Measurements from ENCODE around the gene FBLL1.
"Not testable (repeated sequence)": the region's sequence is repeated elsewhere in the genome, so short reads cannot be mapped to it uniquely, and the experiment has no call there.

Gene FBLL1

GRCh38 chr5:168528521-168529373 is at the start of gene FBLL1:
Gene FBLL1 (plus strand): TSS chr5:168529305. CDS start chr5:168529505, 200 bp downstream.
- peak in 36 of 58 donors; percentile 4 to 66 (median 30) for DNase-seq

- DNase-seq: no peak
Observed at GRCh38 chr5:168480601-168481000, 48.5 kb upstream of the FBLL1 start.

- DNase-seq: no peak
Observed at GRCh38 chr5:168481330-168481788, 47.7 kb upstream of the FBLL1 start.

DNA sequence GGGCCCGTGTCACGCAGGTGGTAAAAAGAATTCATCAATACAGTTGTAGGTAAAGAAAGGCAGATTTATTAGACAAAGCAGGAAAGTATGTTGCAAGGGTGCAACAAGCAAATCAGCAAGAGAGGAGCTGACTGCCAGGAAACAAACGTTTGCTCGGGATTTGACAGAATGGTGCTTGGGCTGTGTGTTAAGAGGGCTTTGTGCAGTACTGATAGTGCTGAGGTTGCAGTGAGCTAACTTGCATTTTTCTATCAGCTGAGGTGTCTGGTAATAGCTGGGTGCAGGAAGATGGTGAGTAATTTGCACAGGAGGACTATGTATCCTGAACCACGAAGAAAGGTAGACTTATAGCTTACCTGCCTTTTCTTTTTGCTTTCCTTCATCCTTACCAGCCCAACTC is 46.7 kb upstream of the FBLL1 start:
- no peak for DNase-seq

DNA sequence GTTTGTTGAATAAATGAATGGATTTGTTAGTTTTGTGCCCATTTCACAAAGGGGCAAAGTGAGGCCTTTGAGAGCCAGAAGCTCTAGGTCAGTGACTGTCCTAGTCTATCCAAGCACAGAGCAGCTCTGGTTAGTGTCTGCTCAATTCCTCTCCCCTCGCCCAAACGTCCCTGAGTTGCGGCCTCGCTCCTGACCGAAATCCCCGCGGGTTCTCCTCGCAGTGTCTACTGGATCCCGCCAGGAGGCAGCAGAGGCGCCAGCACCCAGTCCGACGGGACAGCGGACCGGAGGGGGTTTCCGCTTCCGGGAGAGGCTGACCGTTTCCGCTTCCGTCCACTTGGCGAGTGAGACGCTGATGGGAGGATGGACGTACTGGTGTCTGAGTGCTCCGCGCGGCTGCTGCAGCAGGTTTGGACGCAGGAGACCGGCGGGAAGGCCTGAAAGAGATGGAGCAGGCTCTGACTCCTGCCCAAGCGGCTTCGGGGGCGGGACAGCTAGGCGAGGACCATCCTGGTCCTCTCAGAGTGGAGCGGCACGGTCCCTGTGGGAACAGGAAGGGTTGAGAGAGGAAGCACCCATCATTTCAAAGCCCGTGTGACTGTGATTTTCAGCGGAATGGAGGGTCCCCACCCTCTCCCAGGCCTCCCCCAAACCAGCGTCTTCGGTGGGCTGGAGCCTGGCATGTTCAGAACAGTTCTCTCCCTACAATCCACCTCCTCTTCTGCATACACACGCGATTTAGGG is 42.8 kb upstream of the FBLL1 start, which contains the start of gene RARS1:
TSS of gene RARS1 (plus strand) at position 336 of the 744 bp plus-strand sequence. CDS start at position 364, 28 bp downstream.
- DNase-seq: peak; percentile 45 to 97 (median 91)

DNA sequence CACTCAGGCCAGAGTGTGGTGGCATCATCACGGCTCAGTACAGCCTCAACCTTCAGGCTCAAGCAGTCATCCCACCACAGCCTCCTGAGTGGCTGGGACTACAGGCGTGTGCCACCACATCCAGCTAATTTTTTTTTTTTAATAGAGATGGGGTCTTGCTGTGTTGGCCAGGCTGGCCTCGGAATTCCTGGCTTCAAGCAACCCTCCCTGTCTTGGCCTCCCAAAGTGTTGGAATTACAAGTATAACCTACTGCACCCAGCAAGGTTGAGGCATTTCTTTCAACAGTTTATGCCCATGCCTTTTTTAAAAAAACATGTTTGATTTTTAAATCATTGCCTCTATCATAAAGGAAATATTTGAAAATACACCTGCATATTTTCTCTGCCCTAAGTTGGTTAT is 40.0 kb upstream of the FBLL1 start:
- DNase-seq: no peak

DNA sequence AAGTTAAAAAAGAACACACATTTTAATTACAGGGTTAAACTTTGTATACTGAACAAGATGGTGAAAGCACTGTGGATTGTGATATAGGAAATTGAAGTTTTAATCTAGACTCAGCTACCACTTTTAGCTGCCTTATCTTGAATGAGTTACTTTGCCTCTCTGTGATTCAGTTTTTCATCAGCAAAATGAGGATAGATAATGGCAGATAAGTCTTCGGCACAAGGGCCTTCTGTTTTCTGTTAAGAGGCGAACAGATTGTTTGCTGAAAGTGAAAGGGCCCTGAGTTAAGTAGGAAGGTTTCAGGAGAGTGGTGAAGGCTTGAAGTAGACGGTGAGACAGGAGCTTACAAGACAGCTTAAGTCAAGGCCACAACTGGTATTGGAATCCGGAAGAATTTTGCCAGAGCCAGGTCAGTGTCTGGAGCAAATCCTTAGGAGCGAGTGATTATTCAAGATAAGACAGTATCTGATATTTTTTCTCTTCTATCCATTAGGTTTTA is 35.0 kb upstream of the FBLL1 start:
- DNase-seq: no peak

DNA sequence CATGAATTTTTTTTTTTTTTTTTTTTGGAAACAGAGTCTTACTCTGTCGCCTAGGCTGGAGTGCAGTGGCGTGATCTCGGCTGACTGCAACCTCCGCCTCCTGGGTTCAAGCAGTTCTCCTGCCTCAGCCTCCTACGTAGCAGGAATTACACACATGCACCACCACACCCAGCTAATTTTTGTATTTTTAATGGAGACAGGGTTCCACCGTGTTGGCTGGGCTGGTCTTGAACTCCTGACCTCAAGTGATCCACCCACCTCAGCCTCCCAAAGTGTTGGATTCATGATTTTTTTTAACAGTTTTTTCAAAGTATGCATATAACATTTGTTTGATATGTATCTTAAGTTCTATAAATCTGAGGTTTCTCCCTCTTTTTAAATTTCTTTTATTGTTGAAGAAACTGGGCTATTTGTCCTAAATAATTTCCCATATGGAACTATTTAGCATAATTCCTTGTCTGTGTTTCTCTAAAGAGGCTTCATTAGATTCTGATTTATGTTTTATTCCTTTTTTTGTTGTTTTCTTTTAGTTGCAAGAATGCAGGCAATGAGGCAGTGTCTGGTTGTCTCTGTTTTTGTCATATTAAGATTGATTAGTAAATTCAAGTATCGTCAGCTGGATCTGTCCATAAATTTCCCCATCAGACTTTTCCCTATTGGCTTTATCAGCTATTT is 26.4 kb upstream of the FBLL1 start:
- no peak for DNase-seq

GRCh38 chr5:168513861-168514428 is 15.2 kb upstream of the FBLL1 start:
- no peak for DNase-seq

GRCh38 chr5:168525856-168526255 is 3.2 kb upstream of the FBLL1 start:
- no peak for DNase-seq

GRCh38 chr5:168527756-168528295 is 1.3 kb upstream of the FBLL1 start:
- DNase-seq: no peak

DNA sequence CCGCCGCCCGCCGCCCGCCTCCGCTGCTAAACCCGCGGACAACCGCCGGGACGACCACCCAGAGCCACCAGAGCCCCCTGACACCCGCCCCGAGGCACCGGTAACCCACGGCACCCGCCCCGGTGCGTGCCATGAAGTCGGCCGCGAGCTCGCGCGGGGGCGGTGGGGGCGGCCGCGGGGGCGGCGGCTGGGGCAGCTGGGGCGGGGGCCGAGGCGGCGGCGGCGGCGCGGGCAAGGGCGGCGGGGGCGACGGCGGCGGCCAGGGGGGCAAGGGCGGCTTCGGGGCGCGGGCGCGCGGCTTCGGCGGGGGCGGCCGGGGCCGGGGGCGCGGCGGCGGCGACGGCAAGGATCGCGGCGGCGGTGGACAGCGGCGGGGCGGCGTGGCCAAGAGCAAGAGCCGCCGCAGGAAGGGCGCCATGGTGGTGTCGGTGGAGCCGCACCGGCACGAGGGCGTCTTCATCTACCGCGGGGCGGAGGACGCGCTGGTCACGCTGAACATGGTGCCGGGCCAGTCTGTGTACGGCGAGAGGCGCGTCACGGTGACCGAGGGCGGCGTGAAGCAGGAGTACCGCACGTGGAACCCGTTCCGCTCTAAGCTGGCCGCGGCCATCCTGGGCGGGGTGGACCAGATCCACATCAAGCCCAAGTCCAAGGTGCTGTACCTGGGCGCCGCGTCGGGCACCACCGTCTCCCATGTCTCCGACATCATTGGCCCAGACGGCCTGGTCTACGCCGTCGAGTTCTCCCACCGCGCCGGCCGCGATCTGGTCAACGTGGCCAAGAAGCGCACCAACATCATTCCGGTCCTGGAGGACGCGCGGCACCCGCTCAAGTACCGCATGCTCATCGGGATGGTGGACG is 499 bp downstream of the FBLL1 start:
- peak in 12 of 58 donors; percentile 4 to 24 (median 11) for DNase-seq

DNA sequence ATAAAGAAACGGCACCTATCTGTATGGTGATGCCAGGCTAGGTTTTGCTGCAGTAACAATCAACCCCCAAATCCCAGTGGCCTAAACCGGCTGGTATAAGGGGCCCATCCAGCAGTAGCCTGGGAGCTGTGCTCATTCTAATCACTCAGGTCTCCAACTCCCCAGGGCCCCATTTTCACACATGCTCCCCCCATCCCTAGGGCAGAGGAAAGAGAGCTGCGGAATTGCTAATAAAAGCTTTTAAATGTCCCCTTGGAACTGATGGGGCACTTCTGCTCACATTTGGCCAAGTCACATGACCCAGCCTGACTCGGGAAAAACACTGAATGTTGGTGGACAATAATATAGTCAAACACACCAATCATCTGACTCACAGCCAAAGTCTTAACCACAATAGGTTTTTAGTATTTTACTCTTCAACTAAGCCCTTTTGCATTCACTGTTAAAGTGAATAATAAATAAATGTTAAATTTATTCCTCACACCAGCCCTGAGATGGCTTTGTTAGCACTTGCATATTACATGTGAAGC is 1.6 kb downstream of the FBLL1 start:
- DNase-seq: no peak

DNA sequence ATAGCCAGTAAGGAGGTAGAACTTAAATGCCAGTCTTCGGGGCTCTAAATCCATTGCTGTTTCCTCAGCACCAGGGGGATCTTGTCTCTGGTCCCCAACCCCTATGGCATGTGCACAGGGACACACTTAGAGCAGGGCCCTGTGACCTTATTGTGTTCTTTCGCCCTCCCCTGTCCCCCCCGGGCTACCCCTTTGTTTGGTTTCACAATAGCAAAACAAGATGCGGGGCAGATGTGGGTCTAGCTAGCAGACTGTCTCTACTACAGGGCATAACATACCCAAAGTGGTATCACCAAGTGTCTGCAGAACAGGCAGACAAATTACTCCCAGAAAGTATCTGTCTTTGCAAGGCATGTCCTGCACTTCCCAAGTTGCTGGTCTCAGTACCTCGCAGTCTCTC is 2.1 kb downstream of the FBLL1 start:
- no peak for DNase-seq

GRCh38 chr5:168531987-168532864 is 3.1 kb downstream of the FBLL1 start:
- no peak for DNase-seq

- DNase-seq: not testable (repeated sequence)
Observed at GRCh38 chr5:168534351-168534750, 5.2 kb downstream of the FBLL1 start.

- DNase-seq: peak in 1 of 58 donors; percentile 45
Observed at GRCh38 chr5:168537176-168537575, 8.1 kb downstream of the FBLL1 start.

DNA sequence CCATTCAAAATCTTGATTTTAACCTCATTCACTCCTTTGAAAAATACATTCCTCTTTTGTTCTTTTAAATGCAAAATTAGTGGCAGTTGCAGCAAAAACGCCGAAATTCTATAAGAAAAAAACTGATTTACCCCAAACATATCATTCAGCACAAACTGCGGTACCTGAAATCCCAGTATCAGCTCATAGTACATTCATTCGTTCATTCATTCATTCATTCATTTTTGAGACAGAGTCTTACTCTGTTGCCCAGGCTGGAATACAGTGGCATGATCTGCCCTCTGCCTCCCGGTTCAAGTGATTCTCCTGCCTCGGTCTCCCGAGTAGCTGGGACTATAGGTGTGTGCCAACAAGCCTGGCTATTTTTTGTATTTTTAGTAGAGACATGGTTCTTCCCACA is 20.4 kb downstream of the FBLL1 start:
- no peak for DNase-seq
